Glutamatergic neuron (in vitro differentiated cells): ENCODE data around the gene MYO15B. TPM values are rescaled to one million over a fixed set of nuclear protein-coding genes. Genes with fewer than 3 reads are reported as not detected.
"Not testable (repeated sequence)": the region's sequence is repeated elsewhere in the genome, so short reads cannot be mapped to it uniquely, and the experiment has no call there.

Source experiments
- DNase-seq: peaks from one replicate; pipeline ENCODE4 v3.0.0; 2022
- H3K27ac Mint-ChIP-seq: one replicate; pipeline ENCODE4 v1.8.0; 2020; ENCODE audit warnings: mild to moderate bottlenecking, mixed read lengths, inconsistent platforms; ENCODE audit not compliant: unreplicated experiment
- H3K27me3 Mint-ChIP-seq: one replicate; pipeline ENCODE4 v1.8.0; 2020; ENCODE audit warnings: mild to moderate bottlenecking, moderate library complexity, mixed read lengths, inconsistent platforms; ENCODE audit not compliant: unreplicated experiment
- H3K36me3 Mint-ChIP-seq: one replicate; pipeline ENCODE4 v1.8.0; 2020; ENCODE audit warnings: mild to moderate bottlenecking, mixed read lengths, inconsistent platforms; ENCODE audit not compliant: unreplicated experiment
- H3K4me1 Mint-ChIP-seq: one replicate; pipeline ENCODE4 v1.8.0; 2020; ENCODE audit warnings: mild to moderate bottlenecking, low read depth, mixed read lengths, inconsistent platforms; ENCODE audit not compliant: unreplicated experiment
- H3K4me3 Mint-ChIP-seq: one replicate; pipeline ENCODE4 v1.8.0; 2020; ENCODE audit warnings: mild to moderate bottlenecking, mixed read lengths, inconsistent platforms; ENCODE audit not compliant: unreplicated experiment
- H3K9me3 Mint-ChIP-seq: one replicate; pipeline ENCODE4 v1.8.0; 2020; ENCODE audit warnings: mild to moderate bottlenecking, moderate library complexity, mixed read lengths, inconsistent platforms; ENCODE audit not compliant: unreplicated experiment
- total RNA-seq: library from RNA; stranded (reverse); fragmentation: NEBNext Ultra II Directional; extraction: Animal tissue kit (Norgen Biotek cat#: 25700); gene quantifications from one replicate; pipeline ENCODE4 v1.2.1, GENCODE V29; 2021; ENCODE audit not compliant: unreplicated experiment
- TF ChIP-seq, protein P1 (sequence below): fragments of 200-600 bp; sonication (generic); IDR thresholded peaks from one replicate; pipeline ENCODE4 v1.5.0; 2021; ENCODE audit not compliant: partially characterized antibody, unreplicated experiment

Gene MYO15B
- total RNA-seq, 1 donor from 2014 or later = 82.6 TPM

DNA sequence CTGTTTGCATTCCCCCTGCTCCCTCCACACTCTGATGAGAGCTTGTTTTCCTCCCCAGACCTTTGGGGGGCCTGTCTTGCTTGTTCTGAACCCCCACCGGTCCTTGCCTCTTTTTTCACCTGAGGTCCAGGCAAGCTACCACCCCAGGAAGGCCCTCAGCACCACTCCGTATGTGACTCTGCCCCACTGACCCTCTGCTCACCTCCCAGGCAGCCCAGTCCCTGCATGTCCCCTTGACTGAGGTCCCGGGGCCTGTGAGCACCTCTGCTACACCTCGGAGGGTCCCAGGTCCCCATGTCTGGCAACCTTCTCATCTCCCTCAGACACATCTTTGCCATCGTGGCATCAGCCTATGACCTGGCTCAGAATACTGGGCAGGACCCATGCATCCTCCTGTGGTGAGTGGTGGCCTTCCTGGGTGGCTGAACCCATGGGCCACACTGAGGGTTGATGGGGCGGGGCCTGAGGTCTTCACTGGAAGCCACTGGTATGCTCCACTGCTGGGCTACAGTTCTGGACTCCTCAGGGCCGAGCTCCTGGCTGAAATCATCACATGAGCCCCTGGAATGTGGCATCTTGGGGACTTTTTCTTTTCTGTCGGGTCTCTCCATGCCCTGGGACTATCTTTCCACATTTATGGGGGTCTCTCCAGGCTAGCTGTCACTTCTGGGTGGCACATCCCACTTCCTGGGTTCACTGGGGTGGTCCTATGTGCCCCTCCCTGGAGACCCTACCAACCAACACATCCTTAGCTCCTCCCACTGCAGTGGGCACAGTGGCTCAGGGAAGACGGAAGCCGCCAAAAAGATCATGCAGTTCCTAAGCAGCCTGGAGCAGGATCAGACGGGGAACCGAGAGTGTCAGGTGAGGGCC, 3.5 kb downstream of the MYO15B start:
- no peak overlapping the region for H3K4me3 Mint-ChIP-seq
- no peak overlapping the region for H3K27ac Mint-ChIP-seq

DNA sequence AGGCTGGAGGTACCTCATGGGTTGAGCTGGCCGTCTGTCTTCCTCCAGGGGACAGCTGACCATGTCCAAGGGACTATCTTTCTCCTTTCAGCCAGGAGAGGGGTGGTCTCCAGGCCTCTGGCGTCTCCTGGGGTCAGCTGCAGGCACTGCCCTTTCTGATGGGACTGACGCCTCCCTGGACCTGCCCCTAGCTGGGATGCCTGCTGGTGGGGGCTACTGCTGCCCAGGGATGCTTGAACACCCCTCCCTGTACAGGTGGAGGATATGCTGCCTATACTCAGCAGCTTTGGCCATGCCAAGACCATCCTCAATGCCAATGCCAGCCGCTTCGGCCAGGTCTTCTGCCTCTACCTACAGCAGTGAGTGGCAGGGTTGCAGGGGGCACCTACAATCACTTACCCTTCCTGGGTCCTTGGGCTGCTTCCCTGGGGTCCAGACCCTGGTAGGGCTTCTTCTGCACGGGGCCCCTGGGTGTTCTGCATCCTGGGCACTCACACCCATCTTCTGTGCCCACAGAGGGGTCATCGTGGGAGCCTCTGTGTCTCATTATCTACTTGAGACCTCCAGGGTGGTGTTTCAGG, 4.2 kb downstream of the MYO15B start:
- H3K27ac Mint-ChIP-seq = no peak overlapping the region
- DNase-seq = no peak
- peaks cover 2% of the 10 kb centered on the region for H3K9me3 Mint-ChIP-seq
- H3K27me3 Mint-ChIP-seq = peaks cover 6% of the 10 kb centered on the region
- TF ChIP-seq, protein P1, sequence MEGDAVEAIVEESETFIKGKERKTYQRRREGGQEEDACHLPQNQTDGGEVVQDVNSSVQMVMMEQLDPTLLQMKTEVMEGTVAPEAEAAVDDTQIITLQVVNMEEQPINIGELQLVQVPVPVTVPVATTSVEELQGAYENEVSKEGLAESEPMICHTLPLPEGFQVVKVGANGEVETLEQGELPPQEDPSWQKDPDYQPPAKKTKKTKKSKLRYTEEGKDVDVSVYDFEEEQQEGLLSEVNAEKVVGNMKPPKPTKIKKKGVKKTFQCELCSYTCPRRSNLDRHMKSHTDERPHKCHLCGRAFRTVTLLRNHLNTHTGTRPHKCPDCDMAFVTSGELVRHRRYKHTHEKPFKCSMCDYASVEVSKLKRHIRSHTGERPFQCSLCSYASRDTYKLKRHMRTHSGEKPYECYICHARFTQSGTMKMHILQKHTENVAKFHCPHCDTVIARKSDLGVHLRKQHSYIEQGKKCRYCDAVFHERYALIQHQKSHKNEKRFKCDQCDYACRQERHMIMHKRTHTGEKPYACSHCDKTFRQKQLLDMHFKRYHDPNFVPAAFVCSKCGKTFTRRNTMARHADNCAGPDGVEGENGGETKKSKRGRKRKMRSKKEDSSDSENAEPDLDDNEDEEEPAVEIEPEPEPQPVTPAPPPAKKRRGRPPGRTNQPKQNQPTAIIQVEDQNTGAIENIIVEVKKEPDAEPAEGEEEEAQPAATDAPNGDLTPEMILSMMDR = no peak
- no peaks in the 10 kb centered on the region for H3K4me1 Mint-ChIP-seq
- no peak overlapping the region for H3K4me3 Mint-ChIP-seq
- no peaks in the 10 kb centered on the region for H3K36me3 Mint-ChIP-seq

More for the DNA sequence above, 3.5 kb downstream of the MYO15B start:
- Mint-ChIP-seq H3K9me3 (peaks cover 4% of the 10 kb centered on the region), H3K4me1 (no peaks in the 10 kb centered on the region), H3K27me3 (peaks cover 8% of the 10 kb centered on the region), H3K36me3 (peaks cover 4% of the 10 kb centered on the region)
- TF ChIP-seq, protein P1 = no peak
- DNase-seq = no peak

DNA sequence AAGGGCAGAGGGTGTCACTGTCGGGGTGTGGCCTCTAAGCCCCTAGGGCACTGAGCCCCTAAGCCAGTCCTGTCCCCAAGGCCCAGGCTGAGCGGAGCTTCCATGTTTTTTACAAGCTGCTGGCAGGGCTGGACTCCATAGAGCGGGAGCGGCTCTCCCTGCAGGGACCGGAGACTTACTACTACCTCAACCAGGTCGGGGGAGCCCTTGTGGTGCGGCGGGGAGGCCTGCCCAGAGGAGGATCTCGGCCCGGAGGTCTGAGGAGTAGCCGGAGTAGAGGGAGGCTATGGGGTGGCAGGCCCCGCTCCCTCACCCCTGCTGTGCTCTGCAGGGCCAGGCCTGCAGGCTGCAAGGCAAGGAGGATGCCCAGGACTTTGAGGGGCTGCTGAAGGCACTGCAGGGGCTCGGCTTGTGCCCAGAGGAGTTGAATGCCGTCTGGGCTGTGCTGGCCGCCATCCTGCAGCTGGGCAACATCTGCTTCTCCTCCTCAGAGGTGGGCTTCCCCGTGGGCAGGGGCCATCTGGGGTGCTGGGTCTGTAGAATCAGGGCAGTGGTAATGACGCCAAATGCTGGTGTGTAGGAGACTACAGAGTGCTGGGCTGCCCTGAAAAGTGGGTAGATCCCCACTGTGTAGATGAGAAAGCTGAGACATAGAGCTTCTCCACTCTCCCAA, 4.9 kb downstream of the MYO15B start:
- Mint-ChIP-seq H3K27ac (no peak overlapping the region), H3K36me3 (no peaks in the 10 kb centered on the region), H3K9me3 (peaks cover 5% of the 10 kb centered on the region), H3K4me3 (no peak overlapping the region), H3K4me1 (no peaks in the 10 kb centered on the region), H3K27me3 (peaks cover 6% of the 10 kb centered on the region)
- DNase-seq = no peak
- TF ChIP-seq, protein P1 = no peak

DNA sequence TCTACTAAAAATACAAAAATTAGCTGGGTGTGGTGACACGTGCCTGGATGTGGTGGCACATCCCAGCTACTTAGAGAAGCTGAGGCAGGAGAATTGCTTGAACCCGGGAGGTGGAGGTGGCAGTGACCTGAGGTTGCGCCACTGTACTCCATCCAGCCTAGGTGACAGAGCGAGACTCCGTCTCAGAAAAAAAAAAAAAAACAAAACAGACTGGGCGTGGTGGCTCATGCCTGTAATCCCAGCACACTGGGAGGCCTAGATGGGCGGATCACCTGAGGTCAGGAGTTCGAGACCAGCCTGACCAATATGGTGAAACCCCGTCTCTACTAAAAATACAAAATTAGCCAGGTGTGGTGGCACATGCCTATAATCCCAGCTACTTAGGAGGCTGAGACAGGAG, 5.8 kb downstream of the MYO15B start:
- H3K4me1 Mint-ChIP-seq, H3K27me3 Mint-ChIP-seq, H3K4me3 Mint-ChIP-seq, DNase-seq, H3K36me3 Mint-ChIP-seq, H3K27ac Mint-ChIP-seq, H3K9me3 Mint-ChIP-seq: not testable (repeated sequence)

DNA sequence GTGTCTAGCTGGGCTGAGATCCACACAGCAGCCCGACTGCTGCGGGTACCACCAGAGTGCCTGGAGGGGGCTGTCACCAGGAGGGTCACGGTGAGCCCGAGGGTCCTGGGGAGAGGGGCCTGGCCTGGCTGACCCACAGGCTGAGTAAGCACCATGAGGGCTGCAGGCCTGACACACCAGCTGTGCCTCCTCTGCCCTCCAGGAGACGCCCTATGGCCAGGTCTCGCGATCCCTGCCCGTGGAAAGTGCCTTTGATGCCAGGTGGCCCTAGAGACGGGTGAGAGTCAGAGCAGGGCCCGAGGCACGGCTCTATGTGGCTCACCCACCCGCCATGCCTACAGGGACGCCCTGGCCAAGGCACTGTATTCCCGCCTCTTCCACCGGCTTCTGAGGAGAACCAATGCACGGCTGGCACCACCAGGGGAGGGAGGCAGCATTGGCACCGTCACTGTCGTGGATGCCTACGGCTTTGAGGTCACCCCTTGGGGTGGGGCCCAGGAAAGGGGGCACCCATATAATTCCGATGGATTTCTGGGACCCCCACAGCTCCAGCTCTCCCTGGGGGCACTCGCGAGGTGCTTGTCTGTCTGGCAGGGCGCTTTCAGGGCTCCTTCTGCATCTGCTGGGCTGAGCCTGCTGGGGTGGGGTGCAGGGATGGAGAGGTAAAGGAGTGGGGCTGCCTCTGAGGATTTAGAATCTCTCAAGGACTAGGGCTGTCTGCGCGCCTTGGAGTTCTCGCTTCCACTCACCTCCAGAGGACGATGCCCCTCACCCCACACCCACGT, 7.1 kb downstream of the MYO15B start:
- peaks cover 5% of the 10 kb centered on the region for H3K9me3 Mint-ChIP-seq
- H3K36me3 Mint-ChIP-seq = no peaks in the 10 kb centered on the region
- H3K4me3 Mint-ChIP-seq = no peak overlapping the region
- H3K4me1 Mint-ChIP-seq = no peaks in the 10 kb centered on the region
- TF ChIP-seq, protein P1 = no peak
- peaks cover 6% of the 10 kb centered on the region for H3K27me3 Mint-ChIP-seq
- no peak for DNase-seq
- H3K27ac Mint-ChIP-seq = no peak overlapping the region
